ENCODE data around the gene ATOSB. TPM values are rescaled to one million over a fixed set of nuclear protein-coding genes. Genes with fewer than 3 reads are reported as not detected.

Gene ATOSB
- total RNA-seq, 1 donor from 2014 or later, result 6.3 TPM

DNA sequence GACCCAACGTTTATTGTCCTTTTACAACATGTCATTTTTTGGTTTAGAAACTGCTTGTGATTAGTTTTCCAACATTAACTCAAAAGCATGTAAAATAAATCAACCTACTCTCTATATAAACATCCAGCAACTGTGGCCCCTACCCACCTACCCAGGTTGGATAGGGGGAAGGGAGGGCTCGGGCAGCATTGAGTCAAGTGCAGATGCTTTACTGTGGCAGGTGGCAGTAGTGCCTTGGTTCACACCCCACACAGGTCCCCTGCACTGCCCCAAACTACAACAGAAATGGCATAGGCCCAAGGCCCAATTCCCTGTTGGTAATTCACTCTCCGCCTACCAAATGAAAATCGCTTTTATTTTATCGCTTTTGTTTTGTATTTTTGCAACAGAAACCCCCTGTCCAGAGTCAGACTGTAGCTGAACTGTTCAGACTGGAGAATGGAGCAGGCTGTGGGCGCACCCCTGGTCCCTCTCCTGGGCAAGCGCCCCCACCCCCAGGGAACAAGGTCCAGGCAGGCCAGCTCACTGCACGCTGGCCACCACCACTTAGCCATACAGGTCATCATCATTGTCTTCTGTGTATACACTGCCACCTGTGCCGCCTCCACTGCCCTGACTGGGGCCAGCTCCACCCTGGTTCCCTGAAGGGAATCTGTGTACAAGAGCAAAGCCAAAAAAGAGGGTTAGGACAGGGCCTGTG, 58.9 kb downstream of the ATOSB start:
- ATAC-seq (peak; percentile 35), DNase-seq (ENCODE audit: low spot score) (no peak)

DNA sequence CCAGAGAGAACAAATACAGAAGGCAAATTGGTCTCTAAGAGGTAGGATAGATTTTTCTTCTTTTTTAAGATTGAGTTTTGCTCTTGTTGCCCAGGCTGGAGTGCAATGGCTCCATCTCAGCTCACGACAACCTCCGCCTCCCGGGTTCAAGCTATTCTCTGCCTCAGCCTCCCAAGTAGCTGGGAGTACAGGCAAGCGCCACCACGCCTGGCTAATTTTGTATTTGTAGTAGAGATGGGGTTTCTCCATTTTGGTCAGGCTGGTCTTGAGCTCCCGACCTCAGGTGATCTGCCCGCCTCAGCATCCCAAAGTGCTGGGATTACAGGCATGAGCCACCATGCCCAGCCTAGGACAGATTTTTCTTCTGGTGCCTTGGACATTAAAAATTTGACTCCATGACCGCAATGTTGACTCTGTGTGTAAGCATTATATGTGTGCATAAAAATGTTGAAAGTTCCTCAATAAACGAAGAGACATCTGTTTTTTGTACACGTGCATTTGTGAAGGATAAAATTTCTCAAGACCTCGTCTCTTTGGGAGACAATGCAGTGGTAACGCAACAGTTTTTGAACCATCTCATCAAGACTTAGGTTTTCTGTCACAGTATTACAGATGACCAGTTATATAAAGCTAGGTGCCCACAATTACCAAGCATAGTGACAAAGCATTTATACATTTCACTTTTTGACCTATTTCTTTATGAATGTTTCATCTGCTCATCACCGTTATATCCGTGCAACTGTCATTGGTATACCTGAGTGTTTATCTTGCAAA, 60.6 kb downstream of the ATOSB start:
- DNase-seq (ENCODE audit: low spot score) (no peak), ATAC-seq (no peak)

DNA sequence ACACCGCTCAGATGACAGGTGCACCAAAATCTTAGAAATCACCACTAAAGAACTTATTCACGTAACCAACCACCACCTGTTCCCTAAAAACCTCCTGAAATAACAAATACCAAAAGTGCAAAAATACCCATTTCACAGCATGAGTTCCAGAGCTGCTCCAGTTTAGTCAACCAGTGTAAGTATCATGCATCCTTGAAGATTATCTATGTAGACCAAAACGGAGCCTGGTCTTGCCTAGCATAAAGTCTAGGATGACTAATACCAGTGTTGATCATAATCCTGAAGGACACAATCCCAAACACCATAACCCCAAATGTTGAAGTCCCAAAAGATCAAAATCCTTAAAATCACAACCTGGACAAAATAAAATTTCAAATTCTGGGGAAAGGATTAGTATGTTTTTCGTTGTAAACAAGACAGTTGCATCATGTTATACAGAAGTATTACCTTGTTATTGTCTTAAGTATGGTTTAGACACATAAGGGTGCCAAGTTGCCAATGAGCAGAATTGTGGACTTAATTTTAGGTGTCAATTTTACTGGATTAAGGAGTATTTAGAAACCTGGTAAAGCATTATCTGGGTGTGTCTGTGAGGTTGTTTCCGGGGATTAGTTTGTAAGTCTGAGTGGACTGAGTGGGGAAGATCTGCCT, 61.4 kb downstream of the ATOSB start:
- DNase-seq (ENCODE audit: low spot score) (no peak), ATAC-seq (no peak)

Other genes starting within 250 kb of the ATOSB start
- not detected for gene PHF24, start 157.6 kb downstream of the ATOSB start, total RNA-seq
- 1.9 TPM for gene DNAJB5, start 126.1 kb downstream of the ATOSB start, total RNA-seq
- gene VCP, start 43.2 kb downstream of the ATOSB start, total RNA-seq, result 147 TPM
- 6.2 TPM for gene FANCG, start 35.9 kb downstream of the ATOSB start, total RNA-seq
- 17.6 TPM for gene PIGO, start 19.3 kb downstream of the ATOSB start, total RNA-seq
- gene STOML2, start 12.7 kb downstream of the ATOSB start, total RNA-seq, result 64.3 TPM
- 21.4 TPM for gene UNC13B, start 46.1 kb upstream of the ATOSB start, total RNA-seq